Ovary (tissue), 3 donors: ENCODE results near the gene MRPS10.

Experiments used
- POLR2A ChIP-seq: fragments of 450-650 bp; IDR thresholded peaks from one replicate; pipeline ENCODE4 v1.6.1; 2017; ENCODE audit warnings: antibody characterized with exemption, mild to moderate bottlenecking, moderate library complexity
- TF ChIP-seq, protein P1 (sequence below), 3 donors: fragments of 450-650 bp in 2 of 3; fragments of 200-600 bp in 1 of 3; IDR thresholded peaks; one replicate each; pipeline versions ENCODE4 v1.5.1 to v1.8.0; 2016 to 2022; ENCODE audit warnings: antibody characterized with exemption in 3 of 3, mild to moderate bottlenecking in 1 of 3
- donor health status: DM: no; HTN: no; CAD: no.

DNA sequence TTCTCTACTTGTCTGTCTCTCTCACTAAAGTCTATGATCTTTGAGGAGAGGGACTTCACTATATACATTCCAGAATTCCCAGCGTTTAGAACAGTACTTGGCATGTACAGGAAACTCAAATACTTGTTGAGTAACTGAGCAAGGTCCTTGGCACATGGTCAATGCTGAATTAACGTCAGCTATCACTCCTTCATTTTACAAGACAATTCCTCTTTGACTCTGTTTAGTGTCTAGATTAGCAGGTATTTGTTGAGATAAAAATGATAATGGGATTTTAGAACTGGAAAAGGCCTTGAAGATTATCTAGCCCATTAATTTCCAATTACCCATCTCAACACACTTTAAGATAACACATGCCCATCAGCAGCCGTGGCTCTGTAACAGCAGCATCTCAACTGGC lies 16.3 kb downstream of the MRPS10 start:
- TF ChIP-seq, protein P1, sequence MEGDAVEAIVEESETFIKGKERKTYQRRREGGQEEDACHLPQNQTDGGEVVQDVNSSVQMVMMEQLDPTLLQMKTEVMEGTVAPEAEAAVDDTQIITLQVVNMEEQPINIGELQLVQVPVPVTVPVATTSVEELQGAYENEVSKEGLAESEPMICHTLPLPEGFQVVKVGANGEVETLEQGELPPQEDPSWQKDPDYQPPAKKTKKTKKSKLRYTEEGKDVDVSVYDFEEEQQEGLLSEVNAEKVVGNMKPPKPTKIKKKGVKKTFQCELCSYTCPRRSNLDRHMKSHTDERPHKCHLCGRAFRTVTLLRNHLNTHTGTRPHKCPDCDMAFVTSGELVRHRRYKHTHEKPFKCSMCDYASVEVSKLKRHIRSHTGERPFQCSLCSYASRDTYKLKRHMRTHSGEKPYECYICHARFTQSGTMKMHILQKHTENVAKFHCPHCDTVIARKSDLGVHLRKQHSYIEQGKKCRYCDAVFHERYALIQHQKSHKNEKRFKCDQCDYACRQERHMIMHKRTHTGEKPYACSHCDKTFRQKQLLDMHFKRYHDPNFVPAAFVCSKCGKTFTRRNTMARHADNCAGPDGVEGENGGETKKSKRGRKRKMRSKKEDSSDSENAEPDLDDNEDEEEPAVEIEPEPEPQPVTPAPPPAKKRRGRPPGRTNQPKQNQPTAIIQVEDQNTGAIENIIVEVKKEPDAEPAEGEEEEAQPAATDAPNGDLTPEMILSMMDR (IDR thresholded peaks at IDR 0.05), result no peak
- no peak for TF ChIP-seq POLR2A
